ENCODE data around the gene PCDH12.

The PCDH12 gene

DNA sequence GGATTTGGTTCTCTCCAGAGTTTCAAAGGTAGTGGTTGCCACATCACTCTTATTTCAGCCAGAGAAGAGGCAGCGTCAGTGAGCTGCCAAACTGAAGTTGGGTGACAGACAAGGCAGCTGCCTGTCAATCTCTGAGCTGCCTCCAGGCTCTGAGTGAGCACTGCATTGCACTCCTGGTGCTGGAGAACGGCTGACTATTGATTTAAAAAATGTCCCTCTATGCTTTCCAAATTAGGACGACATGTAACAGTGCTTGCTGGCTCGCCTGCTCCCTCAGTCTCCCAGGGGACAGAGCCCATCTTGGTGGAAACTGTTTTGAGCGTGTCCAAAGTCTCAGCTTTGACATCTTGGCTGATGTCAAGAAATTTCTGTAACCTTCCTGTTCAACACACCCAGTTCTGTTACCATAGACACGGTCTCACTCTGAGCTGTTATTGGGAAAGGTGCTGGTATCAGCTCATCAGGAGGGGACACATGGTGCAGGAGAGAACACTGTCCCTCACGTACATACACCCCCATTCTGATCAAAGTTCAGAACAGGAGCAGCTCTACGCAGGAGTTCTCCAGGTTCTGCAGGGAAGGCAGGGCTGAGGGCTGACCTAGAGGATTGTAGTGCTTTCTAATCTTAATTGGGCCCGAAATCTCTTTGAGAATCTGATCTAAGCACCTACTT, 15.7 kb downstream of the PCDH12 start:
- Histone ChIP-seq H3K9me2 (replicated peaks; ENCODE audit: control insufficient read depth, low read length) (no peaks in the 10 kb centered on the region), H3K4me3 (ENCODE audit: low read length) (no peak overlapping the region), H3K4me2 (ENCODE audit: low read length) (no peak overlapping the region), H4K20me1 (ENCODE audit: control insufficient read depth, insufficient read depth, low read depth, low read length) (no peaks in the 10 kb centered on the region), H3K27ac (ENCODE audit: low read depth, low read length) (no peak overlapping the region), H3F3A (ENCODE audit: control insufficient read depth, insufficient read depth) (no peaks in the 10 kb centered on the region), H3K79me2 (ENCODE audit: control insufficient read depth, low read length) (no peaks in the 10 kb centered on the region), H3K27me3 (ENCODE audit: control insufficient read depth, low read length) (peaks cover 5% of the 10 kb centered on the region; the same call in 1 of the 2 replicates), H3K9me3 (ENCODE audit: control insufficient read depth, insufficient read depth, low read length) (no peaks in the 10 kb centered on the region), H3K4me1 (ENCODE audit: control insufficient read depth, low read length) (no peaks in the 10 kb centered on the region), H3K36me3 (ENCODE audit: control insufficient read depth, low read length) (peaks cover 11% of the 10 kb centered on the region; the same call in 1 of the 2 replicates)
- no peak for TF ChIP-seq EZH2phosphoT487 (IDR thresholded peaks at IDR 0.05; ENCODE audit: borderline replicate concordance, low read length)
- TF ChIP-seq, protein P1, sequence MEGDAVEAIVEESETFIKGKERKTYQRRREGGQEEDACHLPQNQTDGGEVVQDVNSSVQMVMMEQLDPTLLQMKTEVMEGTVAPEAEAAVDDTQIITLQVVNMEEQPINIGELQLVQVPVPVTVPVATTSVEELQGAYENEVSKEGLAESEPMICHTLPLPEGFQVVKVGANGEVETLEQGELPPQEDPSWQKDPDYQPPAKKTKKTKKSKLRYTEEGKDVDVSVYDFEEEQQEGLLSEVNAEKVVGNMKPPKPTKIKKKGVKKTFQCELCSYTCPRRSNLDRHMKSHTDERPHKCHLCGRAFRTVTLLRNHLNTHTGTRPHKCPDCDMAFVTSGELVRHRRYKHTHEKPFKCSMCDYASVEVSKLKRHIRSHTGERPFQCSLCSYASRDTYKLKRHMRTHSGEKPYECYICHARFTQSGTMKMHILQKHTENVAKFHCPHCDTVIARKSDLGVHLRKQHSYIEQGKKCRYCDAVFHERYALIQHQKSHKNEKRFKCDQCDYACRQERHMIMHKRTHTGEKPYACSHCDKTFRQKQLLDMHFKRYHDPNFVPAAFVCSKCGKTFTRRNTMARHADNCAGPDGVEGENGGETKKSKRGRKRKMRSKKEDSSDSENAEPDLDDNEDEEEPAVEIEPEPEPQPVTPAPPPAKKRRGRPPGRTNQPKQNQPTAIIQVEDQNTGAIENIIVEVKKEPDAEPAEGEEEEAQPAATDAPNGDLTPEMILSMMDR (IDR thresholded peaks at IDR 0.05; ENCODE audit: low read depth, low read length, poor library complexity, severe bottlenecking), result no peak

DNA sequence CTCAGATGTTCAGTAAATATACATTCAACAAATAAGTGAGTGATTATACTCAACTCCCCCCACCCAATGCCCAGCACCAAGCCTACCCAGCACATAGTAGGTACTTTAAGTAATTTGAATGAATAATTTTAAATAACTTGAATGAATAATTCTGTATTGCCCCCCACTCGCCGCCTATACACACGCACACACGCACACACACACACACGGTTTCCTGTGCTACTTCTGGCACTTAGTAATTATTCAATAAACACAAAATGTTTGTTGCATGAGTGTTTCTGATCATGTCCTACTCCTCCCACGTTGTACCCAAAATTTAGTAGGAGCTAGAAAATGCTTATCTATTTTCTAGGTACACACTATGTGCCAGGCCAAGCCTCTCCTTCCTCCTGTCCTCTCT, 16.2 kb downstream of the PCDH12 start:
- no peak overlapping the region for H3K4me3 ChIP-seq (ENCODE audit: low read length)
- H3K4me2 ChIP-seq (ENCODE audit: low read length), result no peak overlapping the region
- no peaks in the 10 kb centered on the region for H3K9me2 ChIP-seq (replicated peaks; ENCODE audit: control insufficient read depth, low read length)
- H4K20me1 ChIP-seq (ENCODE audit: control insufficient read depth, insufficient read depth, low read depth, low read length), result no peaks in the 10 kb centered on the region
- H3K79me2 ChIP-seq (ENCODE audit: control insufficient read depth, low read length), result no peaks in the 10 kb centered on the region
- H3K4me1 ChIP-seq (ENCODE audit: control insufficient read depth, low read length), result no peaks in the 10 kb centered on the region
- no peaks in the 10 kb centered on the region for H3F3A ChIP-seq (ENCODE audit: control insufficient read depth, insufficient read depth)
- H3K9me3 ChIP-seq (ENCODE audit: control insufficient read depth, insufficient read depth, low read length), result no peaks in the 10 kb centered on the region
- no peak for TF ChIP-seq EZH2phosphoT487 (IDR thresholded peaks at IDR 0.05; ENCODE audit: borderline replicate concordance, low read length)
- TF ChIP-seq, protein P1 (IDR thresholded peaks at IDR 0.05; ENCODE audit: low read depth, low read length, poor library complexity, severe bottlenecking), result no peak
- H3K27ac ChIP-seq (ENCODE audit: low read depth, low read length), result no peak overlapping the region
- peaks cover 14% of the 10 kb centered on the region for H3K36me3 ChIP-seq (ENCODE audit: control insufficient read depth, low read length)
- H3K27me3 ChIP-seq (ENCODE audit: control insufficient read depth, low read length), result peaks cover 5% of the 10 kb centered on the region; the same call in 1 of the 2 replicates

DNA sequence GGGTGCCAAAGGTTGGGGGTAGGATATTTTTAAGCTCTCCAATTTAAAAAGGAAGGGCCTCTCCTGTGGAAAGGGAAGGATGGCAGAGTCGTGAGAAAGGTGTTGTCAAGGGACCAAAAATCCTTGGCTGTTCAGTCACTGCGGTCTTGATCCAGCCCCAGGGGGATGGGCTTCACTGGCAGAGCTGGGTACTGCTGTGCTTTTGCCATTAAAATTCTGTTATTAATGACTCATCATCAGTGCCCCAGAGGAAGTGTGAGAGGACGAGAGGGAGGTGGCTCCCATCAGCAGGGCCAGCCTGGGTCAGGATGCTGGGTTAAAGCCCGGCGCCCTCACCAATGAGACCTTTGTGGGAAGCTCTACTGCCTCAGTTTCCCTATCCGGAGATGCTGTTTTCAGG, 16.7 kb downstream of the PCDH12 start:
- Histone ChIP-seq H3K79me2 (ENCODE audit: control insufficient read depth, low read length) (no peaks in the 10 kb centered on the region), H3K9me2 (replicated peaks; ENCODE audit: control insufficient read depth, low read length) (no peaks in the 10 kb centered on the region), H3K27me3 (ENCODE audit: control insufficient read depth, low read length) (peaks cover 5% of the 10 kb centered on the region; the same call in 1 of the 2 replicates), H3K36me3 (ENCODE audit: control insufficient read depth, low read length) (peaks cover 15% of the 10 kb centered on the region), H3K9me3 (ENCODE audit: control insufficient read depth, insufficient read depth, low read length) (no peaks in the 10 kb centered on the region), H3K4me1 (ENCODE audit: control insufficient read depth, low read length) (no peaks in the 10 kb centered on the region), H3F3A (ENCODE audit: control insufficient read depth, insufficient read depth) (no peaks in the 10 kb centered on the region), H3K4me3 (ENCODE audit: low read length) (no peak overlapping the region), H3K4me2 (ENCODE audit: low read length) (no peak overlapping the region), H3K27ac (ENCODE audit: low read depth, low read length) (no peak overlapping the region), H4K20me1 (ENCODE audit: control insufficient read depth, insufficient read depth, low read depth, low read length) (no peaks in the 10 kb centered on the region)
- TF ChIP-seq, protein P1 (IDR thresholded peaks at IDR 0.05; ENCODE audit: low read depth, low read length, poor library complexity, severe bottlenecking), result no peak
- no peak for TF ChIP-seq EZH2phosphoT487 (IDR thresholded peaks at IDR 0.05; ENCODE audit: borderline replicate concordance, low read length)
